Small intestine (tissue), 7 donors: ENCODE data around the gene SPATA46. TPM values are rescaled to one million over a fixed set of nuclear protein-coding genes. Genes with fewer than 3 reads are reported as not detected.

Source experiments
- DNase-seq, 2 donors: peaks; one replicate each; pipeline versions ENCODE4 v3.0.0 to v3.0.0-alpha.2; 2013
- FAIRE-seq: peaks from 2 replicates; lab custom pipeline; 2012; peaks lifted over from hg19 to GRCh38; lab: Jason Lieb, UNC
- H3K27ac ChIP-seq, 3 donors: one replicate each; pipeline ENCODE4 v1.5.1; 2013; ENCODE audit warnings: low read length in 2 of 3, mild to moderate bottlenecking in 2 of 3, control low read depth in 1 of 3, inconsistent platforms in 1 of 3, low read depth in 1 of 3, moderate library complexity in 1 of 3
- H3K27me3 ChIP-seq, 3 donors: one replicate each; pipeline ENCODE4 v1.6.1; 2013; ENCODE audit warnings: low read length in 3 of 3, inconsistent platforms in 1 of 3; ENCODE audit not compliant: control insufficient read depth in 3 of 3, insufficient read depth in 3 of 3
- H3K36me3 ChIP-seq, 3 donors: one replicate each; pipeline ENCODE4 v1.6.1; 2013; ENCODE audit warnings: low read length in 3 of 3, inconsistent platforms in 1 of 3, low read depth in 1 of 3, mild to moderate bottlenecking in 1 of 3, moderate library complexity in 1 of 3; ENCODE audit not compliant: control insufficient read depth in 3 of 3, insufficient read depth in 2 of 3
- H3K4me1 ChIP-seq, 3 donors: one replicate each; pipeline ENCODE4 v1.6.1; 2013; ENCODE audit warnings: low read length in 2 of 3, inconsistent platforms in 1 of 3, low read depth in 1 of 3, mild to moderate bottlenecking in 1 of 3, moderate library complexity in 1 of 3; ENCODE audit not compliant: control insufficient read depth in 3 of 3, insufficient read depth in 2 of 3
- H3K4me3 ChIP-seq, 3 donors: one replicate each; pipeline ENCODE4 v1.5.1; 2013; ENCODE audit warnings: low read length in 3 of 3, control low read depth in 1 of 3, inconsistent platforms in 1 of 3, low read depth in 1 of 3, mild to moderate bottlenecking in 1 of 3, moderate library complexity in 1 of 3
- H3K9me3 ChIP-seq, 2 donors: one replicate each; pipeline ENCODE4 v1.6.1; 2013; ENCODE audit warnings: low read depth in 1 of 2, low read length in 1 of 2; ENCODE audit not compliant: control insufficient read depth in 2 of 2, insufficient read depth in 1 of 2
- WGBS, 3 donors: extraction: QIAGEN DNeasy Blood & Tissue Kit; methylation state at CpG; one replicate each; pipeline ENCODE4 v1.1.7; 2013; 5-methylcytosine and 5-hydroxymethylcytosine counted together
- polyA plus RNA-seq, 4 donors: library from polyadenylated mRNA; stranded (reverse) in 3 of 4; unstranded in 1 of 4; fragments of 200-250 nt in 3 of 4; fragments of 120-200 nt in 1 of 4; gene quantifications; one replicate each; pipeline versions ENCODE4 v1.2.1 to v1.2.3, GENCODE V29; 2013
- donor health status: healthy with polysubstance abuse.
- donor health status: control.
- donor health status: control.
- donor health status: Bipolar disorder and iron deficiency.
- donor health status: healthy.

Gene SPATA46
- polyA plus RNA-seq, 4 donors: 0.25 TPM; not detected in 3

- Histone ChIP-seq H3K4me3 (no peak overlapping the region), H3K27me3 (no peaks in the 10 kb centered on the region), H3K4me1 (peaks cover 0 to 23% (median 6%) of the 10 kb centered on the region in 3 donors), H3K9me3 (no peaks in the 10 kb centered on the region), H3K36me3 (peaks cover 0 to 45% (median 4%) of the 10 kb centered on the region in 3 donors), H3K27ac (no peak overlapping the region)
- DNase-seq (no peak), FAIRE-seq (no peak)
- WGBS, 3 donors: 89 to 96% (median 90%) methylated on average over 7 of the region's 7 CpGs
Measured at GRCh38 chr1:162369571-162369970, 7.1 kb downstream of the SPATA46 start.

DNA sequence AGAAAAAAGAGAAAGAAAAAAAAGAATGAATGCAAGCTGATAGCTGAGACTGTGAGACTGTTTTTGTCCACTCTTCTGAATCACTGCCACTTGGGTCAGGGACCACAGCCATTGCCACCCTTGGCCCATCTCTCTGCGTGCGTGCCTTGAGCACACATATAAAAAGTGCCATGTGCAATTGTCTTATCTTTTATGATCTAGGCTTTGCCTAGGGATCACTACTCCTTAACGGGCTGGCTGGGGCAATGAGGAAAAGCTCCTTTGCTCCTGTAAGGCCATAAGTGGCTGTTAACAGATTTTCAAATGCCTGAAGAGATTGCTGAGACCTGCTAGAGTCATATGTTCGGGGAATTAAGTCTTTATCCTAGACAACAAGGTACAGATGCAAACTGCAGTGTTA is 8.2 kb downstream of the SPATA46 start:
- H3K4me3 ChIP-seq: no peak overlapping the region
- peaks cover 0 to 23% (median 6%) of the 10 kb centered on the region in 3 donors for H3K4me1 ChIP-seq
- H3K9me3 ChIP-seq: no peaks in the 10 kb centered on the region
- no peaks in the 10 kb centered on the region for H3K27me3 ChIP-seq
- FAIRE-seq (no peak), DNase-seq (peak in 1 of 2 donors; percentile 20)
- H3K36me3 ChIP-seq: peaks cover 0 to 37% (median 4%) of the 10 kb centered on the region in 3 donors
- 36 to 62% (median 48%) methylated on average over 4 of the region's 4 CpGs for whole genome bisulfite sequencing, 3 donors
- H3K27ac ChIP-seq: no peak overlapping the region

DNA sequence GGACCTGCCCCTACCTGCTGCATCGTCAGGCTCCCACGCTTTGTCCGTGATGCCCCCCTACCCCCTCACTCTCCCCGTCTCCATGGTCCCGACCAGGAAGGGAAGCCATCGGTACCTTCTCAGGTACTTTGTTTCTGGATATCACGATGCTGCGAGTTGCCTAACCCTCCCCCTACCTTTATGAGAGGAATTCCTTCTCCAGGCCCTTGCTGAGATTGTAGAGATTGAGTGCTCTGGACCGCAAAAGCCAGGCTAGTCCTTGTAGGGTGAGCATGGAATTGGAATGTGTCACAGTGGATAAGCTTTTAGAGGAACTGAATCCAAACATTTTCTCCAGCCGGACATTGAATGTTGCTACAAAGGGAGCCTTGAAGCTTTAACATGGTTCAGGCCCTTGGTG is 8.9 kb downstream of the SPATA46 start:
- H3K9me3 ChIP-seq: no peaks in the 10 kb centered on the region
- H3K4me3 ChIP-seq: no peak overlapping the region
- no peaks in the 10 kb centered on the region for H3K27me3 ChIP-seq
- peaks cover 0 to 18% (median 4%) of the 10 kb centered on the region in 3 donors for H3K4me1 ChIP-seq
- H3K27ac ChIP-seq: no peak overlapping the region
- peaks cover 0 to 35% (median 4%) of the 10 kb centered on the region in 3 donors for H3K36me3 ChIP-seq
- no peak for FAIRE-seq
- 83 to 90% (median 85%) methylated on average over 10 of the region's 10 CpGs for WGBS, 3 donors
- no peak for DNase-seq

DNA sequence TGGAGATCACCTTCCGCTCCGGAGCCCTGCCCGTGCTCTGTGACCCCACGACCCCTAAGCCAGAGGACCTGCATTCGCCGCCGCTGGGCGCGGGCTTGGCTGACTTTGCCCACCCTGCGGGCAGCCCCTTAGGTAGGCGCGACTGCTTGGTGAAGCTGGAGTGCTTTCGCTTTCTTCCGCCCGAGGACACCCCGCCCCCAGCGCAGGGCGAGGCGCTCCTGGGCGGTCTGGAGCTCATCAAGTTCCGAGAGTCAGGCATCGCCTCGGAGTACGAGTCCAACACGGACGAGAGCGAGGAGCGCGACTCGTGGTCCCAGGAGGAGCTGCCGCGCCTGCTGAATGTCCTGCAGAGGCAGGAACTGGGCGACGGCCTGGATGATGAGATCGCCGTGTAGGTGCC is 9.6 kb downstream of the SPATA46 start:
- H3K4me1 ChIP-seq: peaks cover 0 to 11% (median 0%) of the 10 kb centered on the region in 3 donors
- H3K36me3 ChIP-seq: peaks cover 0 to 35% (median 4%) of the 10 kb centered on the region in 3 donors
- DNase-seq (peak in 1 of 2 donors; percentile 25), FAIRE-seq (no peak)
- WGBS, 3 donors: 84 to 93% (median 88%) methylated on average over 33 to 36 of the region's 36 CpGs
- H3K27me3 ChIP-seq: no peaks in the 10 kb centered on the region
- no peaks in the 10 kb centered on the region for H3K9me3 ChIP-seq
- H3K4me3 ChIP-seq: peak overlapping the region in 2 of 3 donors; percentile 20 to 35
- H3K27ac ChIP-seq: no peak overlapping the region

DNA sequence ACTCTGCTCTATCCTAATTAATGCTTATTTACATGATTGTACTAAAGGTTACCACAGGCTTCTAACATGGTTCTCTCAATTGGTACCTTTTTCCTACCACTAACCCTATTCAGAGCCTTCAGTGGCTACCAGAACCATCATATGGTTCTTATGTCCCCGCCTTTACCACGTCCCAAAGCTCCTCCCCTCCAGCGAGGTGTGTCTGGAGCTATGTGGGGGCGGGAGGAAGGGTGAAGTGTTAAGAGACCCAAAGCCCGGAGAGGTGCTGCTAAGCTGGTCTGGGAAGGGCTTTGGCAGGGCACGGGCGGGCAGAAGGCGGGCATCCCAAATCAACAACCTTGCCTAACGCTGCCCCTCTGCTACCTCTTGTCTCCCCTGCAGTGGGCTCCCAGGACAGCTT is 10.0 kb downstream of the SPATA46 start:
- H3K27me3 ChIP-seq: no peaks in the 10 kb centered on the region
- 81 to 84% (median 81%) methylated on average over 9 of the region's 9 CpGs for WGBS, 3 donors
- peaks cover 0 to 11% (median 0%) of the 10 kb centered on the region in 3 donors for H3K4me1 ChIP-seq
- no peak overlapping the region for H3K27ac ChIP-seq
- H3K4me3 ChIP-seq: peak overlapping the region in 2 of 3 donors; percentile 20 to 35
- H3K9me3 ChIP-seq: no peaks in the 10 kb centered on the region
- DNase-seq (peak in 1 of 2 donors; percentile 25), FAIRE-seq (no peak)
- H3K36me3 ChIP-seq: peaks cover 0 to 35% (median 4%) of the 10 kb centered on the region in 3 donors

DNA sequence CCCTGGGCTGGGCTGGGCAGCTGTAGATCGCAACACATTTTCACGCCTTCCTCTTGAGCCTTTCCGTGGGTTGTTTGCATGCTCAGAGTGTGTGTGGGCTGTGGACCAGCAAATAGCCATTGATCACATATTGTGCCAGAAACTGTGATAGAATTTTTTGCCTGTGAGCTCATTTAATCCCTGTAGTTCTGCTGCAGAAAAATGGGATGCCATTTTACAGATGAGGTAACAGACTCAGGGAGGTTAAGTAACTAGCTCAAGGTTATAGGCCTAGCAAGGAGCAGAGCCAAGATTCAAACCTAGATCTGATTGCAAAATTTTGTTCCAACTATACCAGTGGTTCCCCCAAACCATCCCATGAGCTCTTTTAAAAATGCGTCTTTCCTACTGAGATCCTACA is 10.5 kb downstream of the SPATA46 start:
- DNase-seq (no peak), FAIRE-seq (no peak)
- Histone ChIP-seq H3K36me3 (peaks cover 0 to 32% (median 4%) of the 10 kb centered on the region in 3 donors), H3K4me1 (peaks cover 0 to 11% (median 0%) of the 10 kb centered on the region in 3 donors), H3K4me3 (no peak overlapping the region), H3K27ac (no peak overlapping the region), H3K9me3 (no peaks in the 10 kb centered on the region), H3K27me3 (no peaks in the 10 kb centered on the region)
- 70 to 75% (median 71%) methylated on average over 4 of the region's 4 CpGs for WGBS, 3 donors

DNA sequence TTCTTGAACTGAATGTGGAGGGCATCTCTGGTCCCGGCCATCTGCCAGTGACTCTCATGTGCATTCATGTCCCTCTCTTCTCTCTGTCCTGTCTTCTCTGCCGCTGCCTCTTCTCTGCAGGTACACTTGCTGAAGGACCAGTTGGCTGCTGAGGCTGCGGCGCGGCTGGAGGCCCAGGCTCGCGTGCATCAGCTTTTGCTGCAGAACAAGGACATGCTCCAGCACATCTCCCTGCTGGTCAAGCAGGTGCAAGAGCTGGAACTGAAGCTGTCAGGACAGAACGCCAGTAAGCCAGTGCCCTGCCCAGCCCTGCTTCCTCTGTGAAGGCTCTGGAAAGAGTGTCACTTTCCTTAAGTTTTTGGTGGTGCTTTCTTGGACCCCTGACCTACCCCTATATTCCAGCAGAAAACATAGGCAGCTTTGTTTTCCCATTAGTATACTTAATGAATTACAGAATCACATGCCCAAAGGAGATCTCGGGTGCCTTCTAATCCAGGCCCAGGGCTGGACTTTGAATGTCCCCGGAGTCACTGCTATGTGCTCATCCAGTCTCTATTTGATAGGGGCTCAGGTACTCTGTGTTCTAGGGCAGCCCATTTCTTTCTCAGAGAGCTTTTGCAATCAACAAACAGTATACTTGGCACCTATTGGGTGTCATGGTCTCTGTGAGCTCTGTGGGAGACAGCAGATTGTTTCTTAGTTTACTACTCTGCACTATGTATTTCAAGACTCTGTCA is 11.2 kb downstream of the SPATA46 start:
- peak; percentile 17 to 51 for DNase-seq
- H3K4me3 ChIP-seq: no peak overlapping the region
- no peak for FAIRE-seq
- H3K36me3 ChIP-seq: peaks cover 0 to 36% (median 4%) of the 10 kb centered on the region in 3 donors
- H3K9me3 ChIP-seq: no peaks in the 10 kb centered on the region
- no peaks in the 10 kb centered on the region for H3K27me3 ChIP-seq
- WGBS, 3 donors: 91 to 95% (median 95%) methylated on average over 10 of the region's 10 CpGs
- H3K4me1 ChIP-seq: peaks cover 0 to 11% (median 0%) of the 10 kb centered on the region in 3 donors
- H3K27ac ChIP-seq: no peak overlapping the region

GRCh38 chr1:162364498-162364897 is 12.2 kb downstream of the SPATA46 start:
- no peak for DNase-seq
- no peaks in the 10 kb centered on the region for H3K27me3 ChIP-seq
- WGBS, 3 donors: 86 to 94% (median 89%) methylated on average over 1 of the region's 1 CpG
- no peak overlapping the region for H3K27ac ChIP-seq
- no peaks in the 10 kb centered on the region for H3K9me3 ChIP-seq
- no peak for FAIRE-seq
- H3K4me1 ChIP-seq: peaks cover 0 to 11% (median 0%) of the 10 kb centered on the region in 3 donors
- peaks cover 0 to 35% (median 6%) of the 10 kb centered on the region in 3 donors for H3K36me3 ChIP-seq
- H3K4me3 ChIP-seq: no peak overlapping the region
